ENCODE data around the gene VWA3B.
"Not testable (repeated sequence)": the region's sequence is repeated elsewhere in the genome, so short reads cannot be mapped to it uniquely, and the experiment has no call there.

DNA sequence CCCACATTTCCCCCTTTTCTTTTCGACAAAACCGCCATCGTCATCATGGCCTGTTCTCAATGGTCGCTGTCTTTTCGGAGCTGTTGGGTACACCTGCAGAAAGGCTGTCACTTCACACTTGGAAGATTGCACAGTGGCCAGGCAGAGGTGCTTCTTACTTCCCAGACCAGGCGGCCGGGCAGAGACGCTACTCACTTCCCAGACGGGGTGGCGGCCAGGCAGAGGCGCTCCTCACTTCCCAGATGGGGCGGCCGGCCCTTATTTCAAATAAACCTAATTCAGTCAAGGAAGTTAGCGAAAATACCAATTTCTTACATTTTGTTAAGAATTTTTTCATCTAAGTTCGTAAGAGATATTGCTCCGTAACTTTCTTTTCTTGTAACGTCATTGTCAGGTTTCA, 15.3 kb downstream of the VWA3B start:
- not testable (repeated sequence) for TF ChIP-seq EZH2phosphoT487 (IDR thresholded peaks at IDR 0.05; ENCODE audit: borderline replicate concordance, low read depth, low read length)
- TF ChIP-seq, protein P1, sequence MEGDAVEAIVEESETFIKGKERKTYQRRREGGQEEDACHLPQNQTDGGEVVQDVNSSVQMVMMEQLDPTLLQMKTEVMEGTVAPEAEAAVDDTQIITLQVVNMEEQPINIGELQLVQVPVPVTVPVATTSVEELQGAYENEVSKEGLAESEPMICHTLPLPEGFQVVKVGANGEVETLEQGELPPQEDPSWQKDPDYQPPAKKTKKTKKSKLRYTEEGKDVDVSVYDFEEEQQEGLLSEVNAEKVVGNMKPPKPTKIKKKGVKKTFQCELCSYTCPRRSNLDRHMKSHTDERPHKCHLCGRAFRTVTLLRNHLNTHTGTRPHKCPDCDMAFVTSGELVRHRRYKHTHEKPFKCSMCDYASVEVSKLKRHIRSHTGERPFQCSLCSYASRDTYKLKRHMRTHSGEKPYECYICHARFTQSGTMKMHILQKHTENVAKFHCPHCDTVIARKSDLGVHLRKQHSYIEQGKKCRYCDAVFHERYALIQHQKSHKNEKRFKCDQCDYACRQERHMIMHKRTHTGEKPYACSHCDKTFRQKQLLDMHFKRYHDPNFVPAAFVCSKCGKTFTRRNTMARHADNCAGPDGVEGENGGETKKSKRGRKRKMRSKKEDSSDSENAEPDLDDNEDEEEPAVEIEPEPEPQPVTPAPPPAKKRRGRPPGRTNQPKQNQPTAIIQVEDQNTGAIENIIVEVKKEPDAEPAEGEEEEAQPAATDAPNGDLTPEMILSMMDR (conservative IDR thresholded peaks at IDR 0.05; ENCODE audit: low read length): not testable (repeated sequence)
